ENCODE measurements around the gene DZIP1L. TPM values are rescaled to one million over a fixed set of nuclear protein-coding genes. Genes with fewer than 3 reads are reported as not detected.

The DZIP1L gene
- total RNA-seq, 2 donors from 2014 or later = 32.0 to 32.5 TPM

DNA sequence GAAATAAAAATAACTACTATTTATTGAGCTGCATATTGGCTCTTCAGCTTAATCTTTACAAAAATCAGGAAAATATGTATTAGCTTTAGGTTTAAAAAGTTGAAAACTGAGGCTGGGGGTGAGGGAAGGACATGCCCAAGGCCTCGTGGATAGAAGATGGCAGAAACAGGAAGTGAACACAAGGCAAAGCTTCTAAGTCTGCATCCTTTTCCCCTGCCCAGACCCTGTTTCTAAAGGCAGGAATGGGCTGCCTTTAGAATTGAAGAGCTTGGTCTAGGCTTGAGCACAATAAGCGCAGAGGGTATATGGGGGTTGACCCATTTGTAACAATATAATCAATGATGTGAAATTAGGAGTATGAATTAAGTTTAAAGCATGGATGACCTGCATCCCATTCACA, 99.3 kb downstream of the DZIP1L start:
- Histone ChIP-seq H3K27ac (ENCODE audit: low read depth, low read length) (no peak overlapping the region), H3K27me3 (ENCODE audit: control insufficient read depth, insufficient read depth, low read length, poor library complexity, severe bottlenecking) (no peaks in the 10 kb centered on the region), H3K9me3 (ENCODE audit: control insufficient read depth, low read length) (peaks cover 20% of the 10 kb centered on the region), H3K4me3 (ENCODE audit: low read length) (no peak overlapping the region), H3K4me1 (ENCODE audit: control insufficient read depth, insufficient read depth, low read length) (peaks cover 27% of the 10 kb centered on the region), H3K36me3 (ENCODE audit: control insufficient read depth, insufficient read depth, low read length) (peaks cover 17% of the 10 kb centered on the region), H3K9ac (ENCODE audit: extremely low read depth, low read length, poor library complexity, severe bottlenecking) (no peak overlapping the region)
- WGBS, 2 experiments (ENCODE audit: insufficient coverage in 1 of 2, insufficient read length in 1 of 2) = 71 to 94% methylated on average over 1 to 2 of the region's 2 CpGs
- peaks cover 18% of the 10 kb centered on the region for H3K9me3 Mint-ChIP-seq
- peaks cover 43% of the 10 kb centered on the region for H3K4me1 Mint-ChIP-seq
- peaks cover 6% of the 10 kb centered on the region for H3K36me3 Mint-ChIP-seq (ENCODE audit: low read depth)
- peaks cover 75% of the 10 kb centered on the region for H3K27me3 Mint-ChIP-seq (ENCODE audit: insufficient read depth)
- H3K4me3 Mint-ChIP-seq = no peak overlapping the region
- H3K27ac Mint-ChIP-seq = no peak overlapping the region
- no peak for DNase-seq
- TF ChIP-seq, protein P1, sequence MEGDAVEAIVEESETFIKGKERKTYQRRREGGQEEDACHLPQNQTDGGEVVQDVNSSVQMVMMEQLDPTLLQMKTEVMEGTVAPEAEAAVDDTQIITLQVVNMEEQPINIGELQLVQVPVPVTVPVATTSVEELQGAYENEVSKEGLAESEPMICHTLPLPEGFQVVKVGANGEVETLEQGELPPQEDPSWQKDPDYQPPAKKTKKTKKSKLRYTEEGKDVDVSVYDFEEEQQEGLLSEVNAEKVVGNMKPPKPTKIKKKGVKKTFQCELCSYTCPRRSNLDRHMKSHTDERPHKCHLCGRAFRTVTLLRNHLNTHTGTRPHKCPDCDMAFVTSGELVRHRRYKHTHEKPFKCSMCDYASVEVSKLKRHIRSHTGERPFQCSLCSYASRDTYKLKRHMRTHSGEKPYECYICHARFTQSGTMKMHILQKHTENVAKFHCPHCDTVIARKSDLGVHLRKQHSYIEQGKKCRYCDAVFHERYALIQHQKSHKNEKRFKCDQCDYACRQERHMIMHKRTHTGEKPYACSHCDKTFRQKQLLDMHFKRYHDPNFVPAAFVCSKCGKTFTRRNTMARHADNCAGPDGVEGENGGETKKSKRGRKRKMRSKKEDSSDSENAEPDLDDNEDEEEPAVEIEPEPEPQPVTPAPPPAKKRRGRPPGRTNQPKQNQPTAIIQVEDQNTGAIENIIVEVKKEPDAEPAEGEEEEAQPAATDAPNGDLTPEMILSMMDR (conservative IDR thresholded peaks at IDR 0.05) = no peak

DNA sequence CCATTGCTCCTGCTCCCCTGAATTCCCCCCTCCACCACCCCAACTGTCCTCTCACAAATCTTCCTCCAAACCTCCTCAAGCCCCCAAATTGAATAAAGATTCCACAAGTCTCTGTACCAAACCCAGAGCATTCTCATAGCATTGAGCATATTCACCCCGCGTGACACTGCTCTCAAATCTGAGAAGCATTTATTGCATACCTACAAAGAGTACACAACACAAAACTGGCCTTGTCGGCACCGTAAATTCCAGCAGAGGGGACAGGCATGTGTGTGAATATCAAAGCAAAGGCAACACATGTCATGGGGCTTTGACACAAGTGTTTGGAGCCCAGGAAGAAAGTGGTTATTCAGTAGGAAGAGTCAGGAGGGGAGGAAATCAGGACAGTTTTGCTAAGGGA, 102.9 kb downstream of the DZIP1L start:
- H3K36me3 ChIP-seq (ENCODE audit: control insufficient read depth, insufficient read depth, low read length) = peaks cover 17% of the 10 kb centered on the region
- Mint-ChIP-seq H3K4me1 (peaks cover 35% of the 10 kb centered on the region), H3K4me3 (no peak overlapping the region), H3K27ac (no peak overlapping the region), H3K9me3 (peaks cover 5% of the 10 kb centered on the region), H3K27me3 (ENCODE audit: insufficient read depth) (peaks cover 61% of the 10 kb centered on the region), H3K36me3 (ENCODE audit: low read depth) (no peaks in the 10 kb centered on the region)
- peaks cover 12% of the 10 kb centered on the region for H3K4me1 ChIP-seq (ENCODE audit: control insufficient read depth, insufficient read depth, low read length)
- H3K27me3 ChIP-seq (ENCODE audit: control insufficient read depth, insufficient read depth, low read length, poor library complexity, severe bottlenecking) = no peaks in the 10 kb centered on the region
- no peak for DNase-seq
- H3K9ac ChIP-seq (ENCODE audit: extremely low read depth, low read length, poor library complexity, severe bottlenecking) = no peak overlapping the region
- no peak overlapping the region for H3K4me3 ChIP-seq (ENCODE audit: low read length)
- peaks cover 9% of the 10 kb centered on the region for H3K9me3 ChIP-seq (ENCODE audit: control insufficient read depth, low read length)
- TF ChIP-seq, protein P1 (conservative IDR thresholded peaks at IDR 0.05) = no peak
- H3K27ac ChIP-seq (ENCODE audit: low read depth, low read length) = no peak overlapping the region
- 97% methylated on average over 4 of the region's 4 CpGs; no CpG with 5 or more reads in 1 of the 2 experiments for WGBS, 2 experiments (ENCODE audit: insufficient coverage in 1 of 2, insufficient read length in 1 of 2)

Other genes starting within 250 kb of the DZIP1L start
- under 1 TPM; 0.13 to 0.27 TPM for gene CLDN18, start 105.4 kb downstream of the DZIP1L start, total RNA-seq
- not detected for gene A4GNT, start 16.8 kb upstream of the DZIP1L start, total RNA-seq
- 10 to 100 TPM; 17.7 to 22.0 TPM for gene DBR1, start 59.3 kb upstream of the DZIP1L start, total RNA-seq
- 10 to 100 TPM; 58.6 to 60.4 TPM for gene ARMC8, start 71.7 kb upstream of the DZIP1L start, total RNA-seq
- gene NME9, start 214.2 kb upstream of the DZIP1L start, total RNA-seq = 1 to 10 TPM in 1 of 2 donors, under 1 TPM in 1; 0.40 to 1.3 TPM
- 10 to 100 TPM; 12.8 to 16.1 TPM for gene MRAS, start 233.0 kb upstream of the DZIP1L start, total RNA-seq